GM18909 (cell line): ENCODE data around the gene PROKR1.

ENCODE experiments used
- ATAC-seq: cut with Tn5 transposase; IDR thresholded peaks from one replicate; pipeline ENCODE4 v1.9.1; 2021; ENCODE audit warnings: mild to moderate bottlenecking; ENCODE audit not compliant: unreplicated experiment, poor library complexity

Gene PROKR1

DNA sequence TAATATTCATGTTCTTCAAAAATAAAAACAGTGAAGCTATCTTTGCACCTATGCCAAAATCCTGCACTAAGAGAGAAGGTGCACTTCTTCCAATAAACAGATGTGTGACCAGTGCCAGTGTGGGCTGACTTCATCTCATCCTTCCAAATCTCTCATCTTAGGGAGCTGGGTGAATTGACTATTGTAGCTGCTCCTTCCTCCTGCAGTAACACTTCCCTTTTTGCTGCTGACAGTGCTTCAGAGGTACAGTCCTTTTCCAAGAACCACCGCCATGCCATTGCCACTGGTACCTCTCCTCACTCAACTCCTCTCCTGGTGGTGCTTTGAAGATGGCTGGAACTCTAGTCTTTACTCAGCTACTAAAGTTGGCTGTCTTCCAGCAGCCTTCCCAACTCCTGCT lies 49.1 kb downstream of the PROKR1 start:
- ATAC-seq, result no peak

DNA sequence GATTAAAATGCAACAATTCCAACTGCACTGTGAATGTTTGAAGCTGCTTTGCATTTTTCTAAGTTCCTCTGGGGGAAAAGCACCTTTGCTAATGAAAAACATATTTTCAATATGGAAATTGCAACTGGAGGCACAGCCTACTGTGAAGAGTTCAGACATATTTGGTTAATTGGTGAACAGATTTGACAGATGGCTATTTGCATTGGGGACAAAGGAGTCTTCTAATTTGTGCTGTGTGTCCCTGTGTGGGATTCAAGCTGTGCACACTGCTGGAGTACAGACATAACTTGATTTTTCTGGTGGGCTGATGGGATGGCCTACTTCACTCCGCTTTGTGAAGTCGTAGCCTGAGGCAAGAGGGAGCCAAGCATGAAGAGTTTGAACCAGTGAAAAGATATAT lies 50.6 kb downstream of the PROKR1 start:
- no peak for ATAC-seq

GRCh38 chr2:68695971-68696370 lies 52.6 kb downstream of the PROKR1 start:
- ATAC-seq, result no peak

GRCh38 chr2:68696554-68696953 lies 53.2 kb downstream of the PROKR1 start:
- ATAC-seq, result no peak

DNA sequence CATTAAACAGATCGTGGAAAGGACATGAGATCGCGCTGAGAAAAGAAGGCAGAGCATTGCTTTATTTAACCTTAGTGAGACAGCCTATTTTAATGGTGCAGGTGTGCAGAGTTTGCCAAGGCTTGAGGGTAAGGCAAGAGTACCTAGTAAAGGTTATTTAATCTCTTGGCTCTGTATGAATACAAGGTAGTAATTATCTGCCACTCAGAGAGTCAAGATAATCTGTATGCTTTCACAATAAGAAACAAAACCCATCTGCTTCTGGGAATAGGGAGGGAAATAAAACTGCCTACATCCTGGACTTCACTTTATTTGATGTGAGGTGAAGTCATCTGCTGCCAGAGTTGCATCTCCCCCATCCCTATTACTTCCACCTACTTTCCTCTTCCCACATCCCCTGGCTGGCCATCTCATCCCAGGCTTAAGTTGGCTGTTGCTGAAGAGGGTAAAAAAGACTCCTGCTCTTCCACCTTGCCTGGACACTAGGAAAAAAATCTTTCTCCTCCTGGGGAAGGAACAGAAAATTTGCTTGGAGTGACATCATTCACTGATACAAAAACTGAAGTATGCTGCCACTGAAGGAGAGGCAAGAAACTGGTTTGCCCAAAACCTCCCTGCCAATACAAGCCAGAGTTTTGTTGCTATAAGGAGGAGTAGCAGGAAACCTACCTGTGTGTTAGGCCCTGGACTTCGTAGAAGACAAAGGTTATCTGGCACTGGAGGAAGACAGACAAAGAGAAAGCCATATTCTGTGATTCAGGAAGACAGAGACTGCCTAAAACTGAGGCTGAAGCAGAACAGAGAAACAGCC lies 55.4 kb downstream of the PROKR1 start:
- no peak for ATAC-seq

GRCh38 chr2:68700560-68700959 lies 57.2 kb downstream of the PROKR1 start:
- no peak for ATAC-seq

DNA sequence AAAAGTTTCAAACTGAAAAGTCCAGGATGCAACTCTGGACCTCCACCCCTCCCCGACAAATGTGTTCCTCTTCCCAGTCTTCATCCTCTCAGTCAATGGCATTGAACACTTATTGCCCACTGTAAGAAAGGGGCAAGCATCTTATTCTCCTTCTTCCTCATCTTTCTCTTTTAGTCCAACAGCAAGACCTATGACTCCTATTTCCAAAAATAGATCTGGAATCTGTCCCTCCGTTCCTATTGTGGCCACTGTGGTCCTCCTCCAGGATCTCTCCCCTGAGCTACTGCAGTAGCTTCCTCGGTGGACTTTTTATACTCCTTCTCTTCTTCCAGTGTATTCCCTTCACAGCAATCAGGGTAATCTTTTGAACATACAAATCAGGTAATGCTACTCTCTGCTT lies 63.3 kb downstream of the PROKR1 start:
- ATAC-seq, result no peak
